Measurements from ENCODE around the gene SQSTM1. TPM values are rescaled to one million over a fixed set of nuclear protein-coding genes. Genes with fewer than 3 reads are reported as not detected.

Gene SQSTM1
- total and polyA plus RNA-seq, 9 of the 15 experiments (the other 6 are each of a cell fraction or from before 2014, with no cell fraction given) = 5.6 to 148 (median 64.0) TPM

DNA sequence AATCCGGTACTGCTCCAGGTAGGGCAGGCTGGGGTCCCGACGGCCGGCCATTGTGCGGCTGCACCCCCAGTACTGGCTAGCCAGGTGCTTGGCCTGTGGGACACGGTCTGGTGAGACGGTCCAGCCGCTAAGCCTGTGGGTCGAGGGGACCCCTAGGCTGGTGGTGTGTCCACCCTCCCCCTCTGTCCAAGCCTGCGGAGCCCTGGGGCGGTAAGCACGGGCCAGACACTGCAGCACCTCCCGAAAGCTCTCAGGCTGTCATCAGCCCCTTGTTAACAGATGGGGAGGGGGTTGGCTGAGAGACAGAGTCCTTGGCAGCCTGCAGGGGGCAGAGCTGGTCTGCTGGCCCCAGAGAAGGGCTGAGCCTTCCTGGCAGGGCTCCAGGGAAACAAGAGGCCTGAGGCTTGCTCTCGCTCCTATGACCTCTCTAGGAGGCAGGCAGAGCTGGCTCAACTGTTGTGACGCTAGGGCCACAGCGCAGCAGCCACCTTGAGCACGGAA is 49.7 kb downstream of the SQSTM1 start:
- ATAC-seq (peak; percentile 93), FAIRE-seq (peak; percentile 78)
- no TSS peak for BruUV-seq (replicated peaks)
- TF ChIP-seq ARID3A (IDR thresholded peaks at IDR 0.05; ENCODE audit: borderline replicate concordance, low read depth, low read length) (no peak), FOXK2 (conservative IDR thresholded peaks at IDR 0.05 in 1 of 2, IDR thresholded peaks at IDR 0.05 in 1 of 2; ENCODE audit: low read depth in 2 of 2) (no peak), ZBTB33 (CRISPR knock-in tag; IDR thresholded peaks at IDR 0.05) (peak; percentile 55; the same call in 1 of the 2 replicates), SMAD1 (IDR thresholded peaks at IDR 0.05; ENCODE audit: low read depth, low read length, partially characterized antibody) (peak; percentile 33), REST (IDR thresholded peaks at IDR 0.05; ENCODE audit: borderline replicate concordance) (peak; percentile 54; the same call in 1 of the 2 replicates), REST (CRISPR knock-in tag; IDR thresholded peaks at IDR 0.05; ENCODE audit: low read depth) (no peak)

More for the DNA sequence above, 49.7 kb downstream of the SQSTM1 start:
- Histone ChIP-seq H3K9me3 (replicated peaks; ENCODE audit: control insufficient read depth, insufficient read depth, low read depth, low read length) (no peaks in the 10 kb centered on the region), H3K4me1 (replicated peaks in 1 of 2; ENCODE audit: control insufficient read depth in 2 of 2, insufficient read depth in 2 of 2, low read length in 2 of 2) (peaks cover 0 to 26% of the 10 kb centered on the region in 2 experiments; a peak in 3 of 5 replicates), H3K36me3 (ENCODE audit: control insufficient read depth, insufficient read depth, low read length) (peaks cover 75% of the 10 kb centered on the region; the same call in 2 of the 3 replicates), H4K20me1 (replicated peaks; ENCODE audit: control insufficient read depth, insufficient read depth, low read length) (no peaks in the 10 kb centered on the region), H2AFZ (ENCODE audit: low read depth, low read length) (no peak overlapping the region), H3K4me2 (ENCODE audit: insufficient read depth, low read length) (no peak overlapping the region), H3K27me3 (ENCODE audit: control insufficient read depth in 2 of 2, insufficient read depth in 2 of 2, low read length in 2 of 2) (no peaks in the 10 kb centered on the region), H3K79me2 (ENCODE audit: control insufficient read depth, insufficient read depth, low read length) (no peaks in the 10 kb centered on the region), H3K9ac (ENCODE audit: insufficient read depth in 1 of 2, low read depth in 2 of 2, low read length in 2 of 2) (peak overlapping the region in 1 of 2 experiments; percentile 83; a peak in 2 of 4 replicates), H3K9me1 (ENCODE audit: control insufficient read depth, insufficient read depth, low read length) (peaks cover 2% of the 10 kb centered on the region), H3K4me3 (no peak overlapping the region), H3K27ac (ENCODE audit: extremely low read depth, low read depth, low read length) (no peak overlapping the region)
- POLR2A ChIA-PET = interaction anchor here (0.6 to 1.3 kb wide), 2 partner anchors 10 to 42 kb away, joined by 3 to 4 read pairs; no protein-coding TSS in a partner anchor
- DNase-seq (ENCODE audit: extremely low read depth in 1 of 4, low spot score in 3 of 4) = peak; percentile 75 to 85 (median 81)
- intact Hi-C loops (cut with micrococcal nuclease) = no loop called here
- CTCF ChIA-PET (ENCODE audit: low intra/inter-chr PET ratio) = interaction anchor here (0.6 kb wide), 1 partner anchor 43 kb away, joined by 3 read pairs; no protein-coding TSS in a partner anchor
- in situ Hi-C loops (cut with MboI) = no loop called here
- WGBS (ENCODE audit: insufficient coverage, low coverage, missing lambda C conversion rate) = 77% methylated on average over 13 of the region's 17 CpGs

Data from K562 (cell line).